ENCODE results near the gene DUSP5. TPM values are rescaled to one million over a fixed set of nuclear protein-coding genes. Genes with fewer than 3 reads are reported as not detected.

DUSP5 gene
- total RNA-seq, 1 donor from 2014 or later: 76.0 TPM

Other genes with a start within 250 kb of the DUSP5 start
- 46.2 TPM in 2 replicates for gene SMNDC1, start 193.0 kb upstream of the DUSP5 start, total RNA-seq
- 82.2 and 87.3 TPM in 2 replicates for gene SMC3, start 69.8 kb downstream of the DUSP5 start, total RNA-seq
- gene RBM20, start 146.4 kb downstream of the DUSP5 start, total RNA-seq: 0.05 TPM in 1 of 2 replicates, not detected in the other